K562 (cell line): ENCODE measurements around the gene CALU. TPM values are rescaled to one million over a fixed set of nuclear protein-coding genes. Genes with fewer than 3 reads are reported as not detected.

Experiments used
- CGGBP1 ChIP-seq: fragments of 250-450 bp; sonication (Bioruptor Pico); IDR thresholded peaks from 2 replicates; pipeline ENCODE4 v1.9.0; 2021; ENCODE audit warnings: mild to moderate bottlenecking
- FOS ChIP-seq: IDR thresholded peaks from 3 replicates; pipeline ENCODE4 v1.6.1; 2011; ENCODE audit not compliant: insufficient read length; ENCODE audit errors: extremely low read depth
- GABPA ChIP-seq: fragments of 200-800 bp; sonication (Bioruptor generic); conservative IDR thresholded peaks from 2 replicates; pipeline ENCODE4 v1.6.1; 2016; ENCODE audit warnings: low read depth, missing genetic modification characterization, missing compliant biosample characterization
- HES1 ChIP-seq: fragments of 450-650 bp; IDR thresholded peaks from 2 replicates; pipeline ENCODE4 v1.6.1; 2016; ENCODE audit warnings: low read depth, mild to moderate bottlenecking, moderate library complexity
- KAT2B ChIP-seq: IDR thresholded peaks from one replicate; pipeline ENCODE4 v1.6.1; 2012; ENCODE audit warnings: low read depth, mild to moderate bottlenecking, control low read depth, inconsistent platforms, low read length, moderate library complexity
- KLF6 ChIP-seq: fragments of 250-450 bp; sonication (Bioruptor Pico); IDR thresholded peaks from 2 replicates; pipeline ENCODE4 v1.4.0; 2020; ENCODE audit warnings: mild to moderate bottlenecking, moderate library complexity, borderline replicate concordance
- MAFK ChIP-seq: IDR thresholded peaks from 2 replicates; pipeline ENCODE4 v1.6.1; 2011; ENCODE audit warnings: low read length, improper control_type of control experiment
- MED1 ChIP-seq: sonication (generic); formaldehyde crosslinking; IDR thresholded peaks from 2 replicates; pipeline ENCODE4 v1.8.1; 2023; ENCODE audit warnings: missing genetic modification reagents, borderline replicate concordance
- NFIX ChIP-seq: fragments of 250-450 bp; sonication (Bioruptor Pico); IDR thresholded peaks from 2 replicates; pipeline ENCODE4 v1.4.0; 2020; ENCODE audit warnings: low read depth, mild to moderate bottlenecking, moderate library complexity
- NUFIP1 ChIP-seq: fragments of 450-650 bp; IDR thresholded peaks from 2 replicates; pipeline ENCODE4 v1.6.1; 2018; ENCODE audit not compliant: partially characterized antibody
- POLR2B ChIP-seq: fragments of 450-650 bp; IDR thresholded peaks from 2 replicates; pipeline ENCODE4 v1.6.1; 2018; ENCODE audit warnings: low read depth; ENCODE audit not compliant: partially characterized antibody
- POLR3A ChIP-seq: IDR thresholded peaks from 2 replicates; pipeline ENCODE4 v1.6.1; 2011; ENCODE audit warnings: borderline replicate concordance, mild to moderate bottlenecking, moderate library complexity; ENCODE audit not compliant: insufficient read length, insufficient read depth; ENCODE audit errors: extremely low read depth
- PTBP1 ChIP-seq: fragments of 200-400 bp; formaldehyde crosslinking; IDR thresholded peaks from 2 replicates; pipeline ENCODE4 v1.6.1; 2017; ENCODE audit warnings: low read depth, low read length
- RB1 ChIP-seq: fragments of 450-650 bp; IDR thresholded peaks from 2 replicates; pipeline ENCODE4 v1.6.1; 2017; ENCODE audit warnings: low read depth, mild to moderate bottlenecking
- RBM34 ChIP-seq: fragments of 200-400 bp; formaldehyde crosslinking; IDR thresholded peaks from 2 replicates; pipeline ENCODE4 v1.6.1; 2018; ENCODE audit warnings: low read length, borderline replicate concordance; ENCODE audit not compliant: insufficient read depth
- SMAD1 ChIP-seq: fragments of 150-350 bp; IDR thresholded peaks from 2 replicates; pipeline ENCODE4 v1.6.1; 2014; ENCODE audit warnings: low read length, low read depth; ENCODE audit not compliant: partially characterized antibody
- THAP12 ChIP-seq: fragments of 250-450 bp; sonication (Bioruptor Pico); IDR thresholded peaks from 2 replicates; pipeline ENCODE4 v1.9.0; 2021; ENCODE audit warnings: mild to moderate bottlenecking, inconsistent platforms
- WHSC1 ChIP-seq: IDR thresholded peaks from one replicate; pipeline ENCODE4 v1.6.1; 2012; ENCODE audit warnings: low read length, control low read depth, inconsistent platforms
- YY1 ChIP-seq, 3 experiments: IDR thresholded peaks; 2 replicates each; pipeline ENCODE4 v1.6.1; 2011; ENCODE audit warnings: low read length in 2 of 3, mild to moderate bottlenecking in 2 of 3, moderate library complexity in 2 of 3, borderline replicate concordance in 1 of 3, control low read depth in 1 of 3, low read depth in 1 of 3; ENCODE audit not compliant: insufficient read depth in 3 of 3, insufficient replicate concordance in 2 of 3, control insufficient read depth in 1 of 3, insufficient read length in 1 of 3; ENCODE audit errors: extremely low read depth in 1 of 3
- ZNF12 ChIP-seq: sonication (generic); formaldehyde crosslinking; IDR thresholded peaks from 2 replicates; pipeline ENCODE4 v1.4.0; 2020; ENCODE audit warnings: mild to moderate bottlenecking, missing genetic modification reagents
- ZNF444 ChIP-seq: fragments of 250-450 bp; sonication (Bioruptor Pico); IDR thresholded peaks from 2 replicates; pipeline ENCODE4 v1.4.0; 2020; ENCODE audit warnings: mild to moderate bottlenecking, moderate library complexity
- ZNF445 ChIP-seq: fragments of 250-450 bp; sonication (Bioruptor Pico); IDR thresholded peaks from 2 replicates; pipeline ENCODE4 v1.4.0; 2020; ENCODE audit warnings: low read depth, mild to moderate bottlenecking, moderate library complexity
- ZNF780A ChIP-seq: fragments of 250-450 bp; sonication (Bioruptor Pico); IDR thresholded peaks from 2 replicates; pipeline ENCODE4 v1.5.0; 2021; ENCODE audit warnings: mild to moderate bottlenecking
- polyA plus RNA-seq, 8 experiments: library from polyadenylated mRNA; depleted of rRNA in 4 of 8; stranded (reverse) in 5 of 8; unstranded in 3 of 8; fragments of >200 nt; fragmentation: Nextera tagmentation in 2 of 8; fragmentation: Illumina TruSeq in 1 of 8; extraction: Ambion mirVana in 2 of 8; extraction: Trizol in 1 of 8; gene quantifications; 2 replicates each; pipeline versions ENCODE4 v1.2.1 to v1.2.3, GENCODE V29; 2011 to 2014; ENCODE audit warnings: inconsistent platforms in 1 of 8, missing spikeins in 1 of 8
- total RNA-seq, 7 experiments: library from RNA; depleted of rRNA in 6 of 7; stranded (reverse); fragments of >200 nt in 6 of 7; fragmentation: Illumina TruSeq in 2 of 7; extraction: Trizol in 2 of 7; gene quantifications; 2 replicates each; pipeline versions ENCODE4 v1.2.1 to v1.2.3, GENCODE V29; 2011 to 2021; ENCODE audit warnings: low replicate concordance in 1 of 7
- TF ChIP-seq, protein P1 (sequence below): IDR thresholded peaks from 2 replicates; pipeline ENCODE4 v1.6.1; 2012; ENCODE audit warnings: low read depth, low read length, improper control_type of control experiment, borderline replicate concordance

CALU gene
- total and polyA plus RNA-seq, 9 of the 15 experiments (the other 6 are each of a cell fraction or from before 2014, with no cell fraction given), result 166 to 286 (median 215) TPM

DNA sequence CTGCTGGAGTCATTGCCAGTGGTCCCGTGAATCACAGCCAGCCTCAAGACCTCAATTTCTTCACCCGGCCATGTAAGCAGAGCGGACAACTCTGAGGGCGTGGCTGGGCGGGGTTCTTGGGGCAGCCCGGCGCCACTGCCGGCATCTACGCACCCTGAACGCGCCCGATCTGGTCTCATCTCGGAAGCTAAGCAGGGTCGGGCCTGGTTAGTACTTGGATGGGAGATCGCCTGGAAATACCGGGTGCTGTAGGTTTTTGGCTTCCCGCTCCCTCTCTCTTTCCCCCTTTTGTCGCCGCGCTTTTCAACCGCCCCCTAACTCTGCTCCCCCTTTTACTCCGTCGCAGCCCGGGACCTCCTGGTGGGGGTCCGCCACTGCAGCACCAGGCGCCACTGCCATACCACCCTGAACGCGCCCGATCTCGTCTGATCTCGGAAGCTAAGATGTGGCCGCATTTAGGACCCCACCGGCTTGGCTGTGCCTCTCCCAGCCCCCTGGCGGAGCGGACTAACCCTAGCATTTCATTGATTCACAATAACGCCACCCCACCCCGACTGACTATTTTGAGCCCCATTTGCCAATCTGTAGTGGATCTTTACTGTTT lies 41.8 kb upstream of the CALU start (continued):
- TF ChIP-seq POLR2B, result peak; percentile 42
- TF ChIP-seq HES1, result peak; percentile 55; the same call in 1 of the 2 replicates
- TF ChIP-seq KAT2B, result no peak
- no peak for TF ChIP-seq RBM34
- peak in 2 of 3 experiments; percentile 49 to 62 for TF ChIP-seq YY1 (IDR thresholded peaks at IDR 0.05; ENCODE audit: borderline replicate concordance in 1 of 3, control insufficient read depth in 1 of 3, extremely low read depth in 1 of 3, insufficient read depth in 3 of 3, insufficient read length in 1 of 3, insufficient replicate concordance in 2 of 3, low read depth in 1 of 3, low read length in 2 of 3)
- no peak; the same call in 1 of the 2 replicates for TF ChIP-seq MAFK
- no peak for TF ChIP-seq GABPA
- TF ChIP-seq NUFIP1, result no peak
- TF ChIP-seq, protein P1, sequence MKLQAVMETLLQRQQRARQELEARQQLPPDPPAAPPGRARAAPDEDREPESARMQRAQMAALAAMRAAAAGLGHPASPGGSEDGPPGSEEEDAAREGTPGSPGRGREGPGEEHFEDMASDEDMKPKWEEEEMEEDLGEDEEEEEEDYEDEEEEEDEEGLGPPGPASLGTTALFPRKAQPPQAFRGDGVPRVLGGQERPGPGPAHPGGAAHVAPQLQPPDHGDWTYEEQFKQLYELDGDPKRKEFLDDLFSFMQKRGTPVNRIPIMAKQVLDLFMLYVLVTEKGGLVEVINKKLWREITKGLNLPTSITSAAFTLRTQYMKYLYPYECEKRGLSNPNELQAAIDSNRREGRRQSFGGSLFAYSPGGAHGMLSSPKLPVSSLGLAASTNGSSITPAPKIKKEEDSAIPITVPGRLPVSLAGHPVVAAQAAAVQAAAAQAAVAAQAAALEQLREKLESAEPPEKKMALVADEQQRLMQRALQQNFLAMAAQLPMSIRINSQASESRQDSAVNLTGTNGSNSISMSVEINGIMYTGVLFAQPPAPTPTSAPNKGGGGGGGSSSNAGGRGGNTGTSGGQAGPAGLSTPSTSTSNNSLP, result no peak; the same call in 1 of the 2 replicates
- peak; percentile 73 for TF ChIP-seq THAP12 (CRISPR knock-in tag)
- TF ChIP-seq NFIX (CRISPR knock-in tag), result no peak
- peak; percentile 93 for TF ChIP-seq RB1
- TF ChIP-seq CGGBP1, result no peak
- TF ChIP-seq ZNF444 (CRISPR knock-in tag), result no peak
- TF ChIP-seq SMAD1, result no peak
- TF ChIP-seq MED1 (CRISPR knock-in tag), result no peak
- no peak for TF ChIP-seq WHSC1
- TF ChIP-seq KLF6 (CRISPR knock-in tag), result no peak
- no peak for TF ChIP-seq FOS
- TF ChIP-seq ZNF780A (CRISPR knock-in tag), result no peak
- peak; percentile 35; the same call in 1 of the 2 replicates for TF ChIP-seq ZNF12 (CRISPR knock-in tag)
- TF ChIP-seq PTBP1, result no peak
- peak; percentile 75 for TF ChIP-seq POLR3A
- no peak for TF ChIP-seq ZNF445
